ENCODE data around the gene GTF2H2C_2.
"Not testable (repeated sequence)": the region's sequence is repeated elsewhere in the genome, so short reads cannot be mapped to it uniquely, and the experiment has no call there.

Gene GTF2H2C_2

GRCh38 chr5:70464019-70464637 is 49.0 kb downstream of the GTF2H2C_2 start:
- H3K4me1 ChIP-seq (ENCODE audit: control insufficient read depth in 3 of 3, insufficient read depth in 3 of 3, low read length in 3 of 3); H3K9ac ChIP-seq (ENCODE audit: low read depth in 1 of 3, low read length in 3 of 3); H3K9me3 ChIP-seq (ENCODE audit: control insufficient read depth in 3 of 3, low read length in 3 of 3); H3K36me3 ChIP-seq (ENCODE audit: control insufficient read depth in 3 of 3, insufficient read depth in 3 of 3, low read length in 3 of 3); H3K27me3 ChIP-seq (ENCODE audit: control insufficient read depth in 3 of 3, insufficient read depth in 3 of 3, low read length in 3 of 3); H3K4me3 ChIP-seq (ENCODE audit: low read length in 3 of 3); H3K27ac ChIP-seq (ENCODE audit: low read depth, low read length): not testable (repeated sequence)

GRCh38 chr5:70469926-70470509 is 54.9 kb downstream of the GTF2H2C_2 start:
- not testable (repeated sequence) for H3K36me3 ChIP-seq (ENCODE audit: control insufficient read depth in 3 of 3, insufficient read depth in 3 of 3, low read length in 3 of 3); H3K9ac ChIP-seq (ENCODE audit: low read depth in 1 of 3, low read length in 3 of 3); H3K27ac ChIP-seq (ENCODE audit: low read depth, low read length); H3K9me3 ChIP-seq (ENCODE audit: control insufficient read depth in 3 of 3, low read length in 3 of 3); H3K4me3 ChIP-seq (ENCODE audit: low read length in 3 of 3); H3K4me1 ChIP-seq (ENCODE audit: control insufficient read depth in 3 of 3, insufficient read depth in 3 of 3, low read length in 3 of 3); H3K27me3 ChIP-seq (ENCODE audit: control insufficient read depth in 3 of 3, insufficient read depth in 3 of 3, low read length in 3 of 3)
